ENCODE data around the gene MRPL23.

MRPL23 gene

GRCh38 chr11:1988174-1988573 lies 41.0 kb downstream of the MRPL23 start:
- H3K4me1 ChIP-seq (ENCODE audit: control insufficient read depth, insufficient read depth, low read length), result no peaks in the 10 kb centered on the region
- H3K4me3 ChIP-seq (ENCODE audit: low read depth, low read length), result no peak overlapping the region
- no peak overlapping the region for H3K9ac ChIP-seq (ENCODE audit: low read depth, low read length)
- H3K27me3 ChIP-seq (ENCODE audit: control insufficient read depth, insufficient read depth, low read length), result no peaks in the 10 kb centered on the region
- H3K27ac ChIP-seq (ENCODE audit: low read depth, low read length), result no peak overlapping the region
- H3K36me3 ChIP-seq (ENCODE audit: control insufficient read depth, insufficient read depth, low read length), result no peaks in the 10 kb centered on the region
- H3K9me3 ChIP-seq (ENCODE audit: control insufficient read depth, insufficient read depth, low read length), result no peaks in the 10 kb centered on the region

- H3K9ac ChIP-seq (ENCODE audit: low read depth, low read length), result no peak overlapping the region
- no peaks in the 10 kb centered on the region for H3K4me1 ChIP-seq (ENCODE audit: control insufficient read depth, insufficient read depth, low read length)
- H3K36me3 ChIP-seq (ENCODE audit: control insufficient read depth, insufficient read depth, low read length), result no peaks in the 10 kb centered on the region
- no peaks in the 10 kb centered on the region for H3K9me3 ChIP-seq (ENCODE audit: control insufficient read depth, insufficient read depth, low read length)
- no peaks in the 10 kb centered on the region for H3K27me3 ChIP-seq (ENCODE audit: control insufficient read depth, insufficient read depth, low read length)
- H3K4me3 ChIP-seq (ENCODE audit: low read depth, low read length), result no peak overlapping the region
- no peak overlapping the region for H3K27ac ChIP-seq (ENCODE audit: low read depth, low read length)
These were observed 41.7 kb downstream of the MRPL23 start for GRCh38 chr11:1988667-1989317.

GRCh38 chr11:1989953-1990352 lies 42.8 kb downstream of the MRPL23 start:
- Histone ChIP-seq H3K27me3 (ENCODE audit: control insufficient read depth, insufficient read depth, low read length) (no peaks in the 10 kb centered on the region), H3K9me3 (ENCODE audit: control insufficient read depth, insufficient read depth, low read length) (no peaks in the 10 kb centered on the region), H3K4me1 (ENCODE audit: control insufficient read depth, insufficient read depth, low read length) (no peaks in the 10 kb centered on the region), H3K36me3 (ENCODE audit: control insufficient read depth, insufficient read depth, low read length) (no peaks in the 10 kb centered on the region), H3K9ac (ENCODE audit: low read depth, low read length) (no peak overlapping the region), H3K4me3 (ENCODE audit: low read depth, low read length) (no peak overlapping the region), H3K27ac (ENCODE audit: low read depth, low read length) (no peak overlapping the region)

- H3K27ac ChIP-seq (ENCODE audit: low read depth, low read length), result no peak overlapping the region
- no peak overlapping the region for H3K4me3 ChIP-seq (ENCODE audit: low read depth, low read length)
- no peaks in the 10 kb centered on the region for H3K9me3 ChIP-seq (ENCODE audit: control insufficient read depth, insufficient read depth, low read length)
- no peaks in the 10 kb centered on the region for H3K4me1 ChIP-seq (ENCODE audit: control insufficient read depth, insufficient read depth, low read length)
- H3K27me3 ChIP-seq (ENCODE audit: control insufficient read depth, insufficient read depth, low read length), result no peaks in the 10 kb centered on the region
- H3K36me3 ChIP-seq (ENCODE audit: control insufficient read depth, insufficient read depth, low read length), result no peaks in the 10 kb centered on the region
- H3K9ac ChIP-seq (ENCODE audit: low read depth, low read length), result no peak overlapping the region
These were observed 43.9 kb downstream of the MRPL23 start for GRCh38 chr11:1990872-1991578.

GRCh38 chr11:1992111-1992510 lies 45.0 kb downstream of the MRPL23 start:
- Histone ChIP-seq H3K4me1 (ENCODE audit: control insufficient read depth, insufficient read depth, low read length) (no peaks in the 10 kb centered on the region), H3K9ac (ENCODE audit: low read depth, low read length) (no peak overlapping the region), H3K9me3 (ENCODE audit: control insufficient read depth, insufficient read depth, low read length) (no peaks in the 10 kb centered on the region), H3K27ac (ENCODE audit: low read depth, low read length) (no peak overlapping the region), H3K36me3 (ENCODE audit: control insufficient read depth, insufficient read depth, low read length) (no peaks in the 10 kb centered on the region), H3K27me3 (ENCODE audit: control insufficient read depth, insufficient read depth, low read length) (no peaks in the 10 kb centered on the region), H3K4me3 (ENCODE audit: low read depth, low read length) (no peak overlapping the region)

GRCh38 chr11:1994121-1994520 lies 47.0 kb downstream of the MRPL23 start:
- H3K4me1 ChIP-seq (ENCODE audit: control insufficient read depth, insufficient read depth, low read length), result no peaks in the 10 kb centered on the region
- no peaks in the 10 kb centered on the region for H3K27me3 ChIP-seq (ENCODE audit: control insufficient read depth, insufficient read depth, low read length)
- no peak overlapping the region for H3K4me3 ChIP-seq (ENCODE audit: low read depth, low read length)

GRCh38 chr11:1997755-1998154 lies 50.6 kb downstream of the MRPL23 start, which contains the start of gene H19:
Gene H19 (minus strand): TSS chr11:1997842.
- Histone ChIP-seq H3K4me3 (ENCODE audit: low read depth, low read length) (no peak within 1 kb of the TSS), H3K9me3 (ENCODE audit: control insufficient read depth, insufficient read depth, low read length) (no peaks in the 10 kb centered on the region), H3K36me3 (ENCODE audit: control insufficient read depth, insufficient read depth, low read length) (no peaks in the 10 kb centered on the region), H3K9ac (ENCODE audit: low read depth, low read length) (no peak within 1 kb of the TSS), H3K27me3 (ENCODE audit: control insufficient read depth, insufficient read depth, low read length) (no peaks in the 10 kb centered on the region), H3K27ac (ENCODE audit: low read depth, low read length) (no peak within 1 kb of the TSS), H3K4me1 (ENCODE audit: control insufficient read depth, insufficient read depth, low read length) (no peaks in the 10 kb centered on the region)

More at GRCh38 chr11:1994121-1994520, 47.0 kb downstream of the MRPL23 start:
- Histone ChIP-seq H3K9ac (ENCODE audit: low read depth, low read length) (no peak overlapping the region), H3K27ac (ENCODE audit: low read depth, low read length) (no peak overlapping the region), H3K9me3 (ENCODE audit: control insufficient read depth, insufficient read depth, low read length) (no peaks in the 10 kb centered on the region), H3K36me3 (ENCODE audit: control insufficient read depth, insufficient read depth, low read length) (no peaks in the 10 kb centered on the region)

GRCh38 chr11:1998290-1998689 lies 51.2 kb downstream of the MRPL23 start:
- Histone ChIP-seq H3K4me1 (ENCODE audit: control insufficient read depth, insufficient read depth, low read length) (no peaks in the 10 kb centered on the region), H3K9me3 (ENCODE audit: control insufficient read depth, insufficient read depth, low read length) (no peaks in the 10 kb centered on the region), H3K4me3 (ENCODE audit: low read depth, low read length) (no peak overlapping the region), H3K27me3 (ENCODE audit: control insufficient read depth, insufficient read depth, low read length) (no peaks in the 10 kb centered on the region), H3K9ac (ENCODE audit: low read depth, low read length) (no peak overlapping the region), H3K27ac (ENCODE audit: low read depth, low read length) (no peak overlapping the region), H3K36me3 (ENCODE audit: control insufficient read depth, insufficient read depth, low read length) (no peaks in the 10 kb centered on the region)

- H3K4me3 ChIP-seq (ENCODE audit: low read depth, low read length), result no peak overlapping the region
- no peaks in the 10 kb centered on the region for H3K36me3 ChIP-seq (ENCODE audit: control insufficient read depth, insufficient read depth, low read length)
- H3K4me1 ChIP-seq (ENCODE audit: control insufficient read depth, insufficient read depth, low read length), result no peaks in the 10 kb centered on the region
- no peaks in the 10 kb centered on the region for H3K27me3 ChIP-seq (ENCODE audit: control insufficient read depth, insufficient read depth, low read length)
- H3K27ac ChIP-seq (ENCODE audit: low read depth, low read length), result no peak overlapping the region
- no peak overlapping the region for H3K9ac ChIP-seq (ENCODE audit: low read depth, low read length)
- H3K9me3 ChIP-seq (ENCODE audit: control insufficient read depth, insufficient read depth, low read length), result no peaks in the 10 kb centered on the region
These were observed 51.7 kb downstream of the MRPL23 start for GRCh38 chr11:1998861-1999260.

GRCh38 chr11:2002042-2002776 lies 55.1 kb downstream of the MRPL23 start:
- Histone ChIP-seq H3K4me3 (ENCODE audit: low read depth, low read length) (no peak overlapping the region), H3K9ac (ENCODE audit: low read depth, low read length) (no peak overlapping the region), H3K27me3 (ENCODE audit: control insufficient read depth, insufficient read depth, low read length) (no peaks in the 10 kb centered on the region), H3K36me3 (ENCODE audit: control insufficient read depth, insufficient read depth, low read length) (no peaks in the 10 kb centered on the region), H3K9me3 (ENCODE audit: control insufficient read depth, insufficient read depth, low read length) (no peaks in the 10 kb centered on the region), H3K27ac (ENCODE audit: low read depth, low read length) (no peak overlapping the region), H3K4me1 (ENCODE audit: control insufficient read depth, insufficient read depth, low read length) (no peaks in the 10 kb centered on the region)

- H3K27ac ChIP-seq (ENCODE audit: low read depth, low read length), result no peak overlapping the region
- H3K36me3 ChIP-seq (ENCODE audit: control insufficient read depth, insufficient read depth, low read length), result no peaks in the 10 kb centered on the region
- no peaks in the 10 kb centered on the region for H3K27me3 ChIP-seq (ENCODE audit: control insufficient read depth, insufficient read depth, low read length)
- no peak overlapping the region for H3K9ac ChIP-seq (ENCODE audit: low read depth, low read length)
- no peaks in the 10 kb centered on the region for H3K4me1 ChIP-seq (ENCODE audit: control insufficient read depth, insufficient read depth, low read length)
- H3K4me3 ChIP-seq (ENCODE audit: low read depth, low read length), result no peak overlapping the region
- no peaks in the 10 kb centered on the region for H3K9me3 ChIP-seq (ENCODE audit: control insufficient read depth, insufficient read depth, low read length)
These were observed 55.7 kb downstream of the MRPL23 start for GRCh38 chr11:2002807-2003206.

Data from HUES48 (cell line).